AG20443 (cell line): ENCODE results near the gene GIN1.
"Not testable (repeated sequence)": the region's sequence is repeated elsewhere in the genome, so short reads cannot be mapped to it uniquely, and the experiment has no call there.

Experiments used
- DNase-seq: peaks from one replicate; pipeline ENCODE4 v3.0.0; 2012; ENCODE audit warnings: low spot score, mixed read lengths

The GIN1 gene, protein sequence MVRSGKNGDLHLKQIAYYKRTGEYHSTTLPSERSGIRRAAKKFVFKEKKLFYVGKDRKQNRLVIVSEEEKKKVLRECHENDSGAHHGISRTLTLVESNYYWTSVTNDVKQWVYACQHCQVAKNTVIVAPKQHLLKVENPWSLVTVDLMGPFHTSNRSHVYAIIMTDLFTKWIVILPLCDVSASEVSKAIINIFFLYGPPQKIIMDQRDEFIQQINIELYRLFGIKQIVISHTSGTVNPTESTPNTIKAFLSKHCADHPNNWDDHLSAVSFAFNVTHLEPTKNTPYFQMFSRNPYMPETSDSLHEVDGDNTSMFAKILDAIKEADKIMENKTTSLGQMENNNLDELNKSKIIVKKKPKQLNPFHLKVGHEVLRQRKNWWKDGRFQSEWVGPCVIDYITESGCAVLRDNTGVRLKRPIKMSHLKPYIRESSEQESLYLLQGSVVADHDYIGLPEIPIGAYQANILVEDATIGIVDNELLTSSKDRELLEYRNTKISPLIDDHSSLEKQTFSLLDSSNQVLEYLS

DNA sequence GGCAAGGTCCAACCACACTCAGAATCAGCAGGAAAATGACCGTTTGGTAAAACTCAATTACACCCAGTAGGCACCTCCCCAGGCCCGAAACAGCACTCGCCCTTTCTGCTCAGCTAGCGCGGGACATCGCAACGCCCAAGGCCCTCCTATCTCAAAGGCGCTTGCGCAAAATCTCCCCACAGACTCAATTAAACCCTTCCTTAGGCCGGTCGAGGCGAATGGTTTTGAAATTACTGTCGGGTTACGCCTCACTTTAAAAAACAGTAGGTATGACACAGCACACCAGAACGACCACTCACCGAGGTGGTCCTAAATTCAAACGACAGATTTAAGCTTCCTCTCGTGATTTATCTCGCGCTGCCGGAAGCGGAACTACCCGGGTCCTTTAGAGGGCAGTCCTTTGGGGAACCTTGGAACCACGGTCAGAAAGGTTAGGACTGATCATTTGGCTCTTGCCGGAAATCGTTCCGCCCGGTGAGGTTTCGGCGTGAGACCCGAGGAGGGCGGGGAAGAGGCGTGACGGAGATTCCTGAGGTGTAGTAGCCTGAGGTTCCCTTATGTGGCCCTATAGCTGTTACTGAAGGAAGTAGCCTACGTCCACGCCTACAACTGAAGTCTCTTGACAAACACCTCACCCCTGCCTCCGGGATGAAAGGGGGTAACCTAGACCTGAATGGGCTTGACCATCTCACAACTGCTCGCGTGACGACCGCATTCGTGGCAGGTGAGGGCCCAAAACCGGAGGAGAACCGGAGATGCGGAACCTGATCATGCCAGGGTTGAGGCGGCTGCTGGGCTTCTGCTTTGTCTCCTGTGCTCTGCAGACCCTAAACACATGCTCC is at the start of gene GIN1, which contains the start of gene PPIP5K2:
Gene GIN1, minus strand, starts transcription at position 374 of the 842 bp plus-strand sequence. CDS start 11,431 bp downstream, outside the sequence.
Gene PPIP5K2, plus strand, starts transcription at position 537 of the 842 bp plus-strand sequence. CDS start 9,289 bp downstream, outside the sequence.
- peak; percentile 95 for DNase-seq

DNA sequence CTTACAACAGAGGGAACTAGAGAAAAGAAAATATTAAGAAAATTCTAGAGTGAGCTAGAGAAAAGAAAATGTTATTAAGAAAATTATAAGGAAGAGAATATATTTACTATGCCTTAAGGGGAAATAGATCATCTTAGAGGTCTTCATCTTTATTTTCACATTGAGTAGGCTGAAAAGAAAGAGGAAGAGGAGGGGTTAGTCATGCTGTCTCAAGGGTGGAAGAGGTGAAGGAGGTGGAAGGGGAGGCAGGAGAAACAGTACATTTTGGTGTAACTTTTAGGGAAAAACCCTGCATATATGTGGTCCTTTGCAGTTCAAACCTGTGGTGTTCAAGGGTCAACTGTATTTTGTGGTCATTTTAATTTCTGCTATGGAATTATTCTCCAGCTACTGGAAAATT is 46.8 kb upstream of the GIN1 start:
- no peak for DNase-seq

DNA sequence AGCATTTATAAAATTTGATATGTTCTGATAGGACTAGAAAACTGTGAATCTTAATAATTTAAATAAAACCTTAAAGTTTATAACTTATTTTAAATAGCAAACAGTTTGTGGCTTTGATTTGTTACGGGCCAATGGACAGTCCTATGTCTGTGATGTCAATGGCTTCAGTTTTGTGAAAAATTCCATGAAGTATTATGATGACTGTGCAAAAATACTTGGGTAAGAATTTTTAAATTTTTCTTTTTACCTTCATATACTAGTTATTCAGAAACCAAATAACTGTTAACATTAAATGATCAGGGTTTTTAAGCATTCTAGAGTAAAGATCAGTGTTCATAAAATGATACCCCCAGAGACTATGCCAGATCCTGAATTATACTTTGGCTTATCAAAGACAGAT is 31.2 kb upstream of the GIN1 start:
- no peak for DNase-seq

DNA sequence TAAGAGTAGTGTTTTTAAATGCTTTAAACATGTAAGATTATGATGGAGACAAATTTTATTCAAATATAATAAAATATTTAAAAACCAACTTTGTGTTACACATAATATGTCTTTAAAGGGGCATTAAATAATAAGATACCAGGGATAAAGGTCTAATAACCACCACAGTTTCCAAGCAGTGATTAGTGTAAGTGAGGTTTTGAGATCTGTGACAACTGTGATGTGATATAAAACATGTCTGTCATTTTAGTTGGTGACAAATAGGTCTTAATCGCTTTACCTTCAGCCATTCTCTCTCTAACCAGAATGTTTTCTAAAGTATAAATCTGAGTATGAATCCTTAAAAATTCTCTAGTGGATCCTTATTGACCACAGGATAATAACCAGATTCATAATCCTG is 28.3 kb upstream of the GIN1 start:
- DNase-seq: no peak

DNA sequence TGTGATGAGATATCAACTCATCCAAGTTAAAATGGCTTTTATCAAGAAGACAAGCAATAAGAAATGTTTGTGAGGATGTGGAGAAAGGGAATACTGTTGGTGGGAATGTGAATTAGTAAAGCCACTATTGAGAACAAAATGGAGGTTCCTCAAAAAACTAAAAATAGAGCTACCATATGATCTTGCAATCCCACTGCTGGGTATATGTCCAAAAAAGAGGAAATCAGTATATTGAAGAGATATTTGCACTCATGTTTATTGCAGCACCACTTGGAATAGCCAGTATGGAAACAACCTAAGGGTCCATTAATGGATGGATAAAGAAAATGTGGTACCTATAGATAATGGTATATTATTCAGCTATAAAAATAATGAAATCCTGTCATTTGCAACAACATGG is 25.3 kb upstream of the GIN1 start:
- no peak for DNase-seq

DNA sequence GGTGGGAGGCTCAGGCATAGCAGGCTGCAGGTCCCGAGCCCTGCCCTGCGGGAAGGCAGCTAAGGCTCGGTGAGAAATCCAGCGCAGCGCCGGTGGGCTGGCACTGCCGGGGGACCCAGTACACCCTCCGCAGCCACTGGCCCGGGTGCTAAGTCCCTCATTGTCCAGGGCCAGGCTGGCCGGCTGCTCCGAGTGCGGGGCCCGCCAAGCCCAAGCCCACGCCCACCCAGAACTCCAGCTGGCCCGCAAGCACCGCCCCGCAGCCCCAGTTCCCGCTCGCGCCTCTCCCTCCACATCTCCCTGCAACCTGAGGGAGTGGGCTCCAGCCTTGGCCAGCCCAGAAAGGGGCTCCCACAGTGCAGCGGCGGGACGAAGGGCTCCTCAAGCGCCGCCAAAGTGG is 22.2 kb upstream of the GIN1 start:
- not testable (repeated sequence) for DNase-seq

DNA sequence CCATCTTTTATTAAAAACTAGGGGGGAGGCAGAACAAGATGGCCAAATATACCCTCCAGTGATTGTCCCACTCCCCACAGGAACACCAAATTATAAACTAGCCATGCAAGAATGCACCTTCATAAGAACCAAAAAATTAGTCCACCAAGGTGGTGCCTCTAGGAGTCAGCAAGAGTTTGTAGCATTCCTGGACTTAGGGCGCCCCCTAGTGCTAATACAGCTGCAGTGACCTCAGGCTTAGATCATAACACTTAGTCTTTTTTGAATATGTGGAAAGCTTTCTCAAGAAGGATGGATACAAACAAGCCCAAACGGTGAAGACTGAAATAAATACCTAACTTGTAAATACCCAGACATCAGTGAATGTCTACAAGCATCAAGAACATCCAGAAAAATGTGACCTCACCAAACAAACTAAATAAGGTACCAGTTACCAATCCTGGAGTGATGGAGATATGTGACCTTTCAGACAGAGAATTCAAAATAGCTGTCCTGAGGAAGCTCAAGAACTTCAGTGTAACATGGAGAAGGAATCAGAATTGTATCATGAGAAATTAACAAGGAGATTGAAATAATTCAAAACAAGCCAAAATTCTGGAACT is 19.4 kb upstream of the GIN1 start:
- peak; percentile 82 for DNase-seq

DNA sequence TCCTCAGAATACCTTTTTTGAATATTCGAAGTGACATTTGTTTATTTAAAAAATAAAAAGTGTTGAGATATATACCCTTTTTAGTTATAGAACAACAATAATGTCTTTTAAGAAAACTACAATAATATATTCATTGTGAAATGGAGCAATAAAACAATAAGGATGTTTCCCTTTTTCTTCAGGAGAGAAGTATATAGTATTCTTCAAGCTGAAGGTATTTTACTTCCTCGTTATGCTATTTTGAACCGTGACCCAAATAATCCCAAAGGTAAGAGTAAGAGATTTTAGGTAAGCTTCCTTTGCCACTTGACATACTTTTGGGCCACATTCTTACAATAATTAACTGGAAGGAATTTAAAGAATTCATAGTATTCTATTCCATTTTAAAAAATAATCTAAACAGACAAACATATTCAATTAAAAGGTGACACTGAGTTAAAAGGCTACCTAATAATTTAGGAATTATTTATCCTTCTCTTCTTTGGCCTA is 18.3 kb upstream of the GIN1 start:
- no peak for DNase-seq

DNA sequence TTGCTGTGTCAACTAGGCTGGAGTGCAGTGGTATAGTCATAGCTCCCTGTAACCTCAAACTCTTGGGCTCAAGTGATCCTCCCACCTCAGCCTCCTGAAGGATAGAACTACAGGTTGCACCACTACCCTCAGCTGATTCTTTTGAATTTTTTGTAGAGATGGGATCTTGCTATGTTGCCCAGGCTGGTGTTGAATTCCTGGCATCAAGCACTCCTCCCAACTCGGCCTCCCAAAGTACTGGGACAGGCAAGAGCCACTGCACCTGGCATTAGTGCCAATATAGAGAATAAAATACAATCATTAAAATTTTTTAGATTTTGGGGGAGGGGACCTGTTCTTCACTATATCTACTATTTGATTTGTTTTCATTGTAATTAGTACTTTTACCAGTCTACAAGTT is 15.5 kb upstream of the GIN1 start:
- no peak for DNase-seq

DNA sequence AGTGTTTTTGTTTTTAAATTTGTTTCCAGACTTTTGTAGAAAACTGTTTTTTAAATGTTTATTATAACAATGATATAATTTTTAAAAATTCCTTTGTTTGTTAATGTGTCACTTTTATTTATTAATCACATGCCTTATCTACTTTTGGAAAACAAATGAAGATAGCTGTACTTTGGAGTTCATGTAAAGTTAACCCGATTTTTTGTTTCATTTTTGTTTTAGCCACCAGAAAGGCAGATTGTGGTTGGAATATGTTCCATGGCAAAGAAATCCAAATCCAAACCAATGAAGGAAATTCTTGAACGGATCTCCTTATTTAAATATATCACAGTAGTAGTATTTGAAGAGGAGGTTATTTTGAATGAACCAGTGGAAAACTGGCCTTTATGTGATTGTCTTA is 13.3 kb upstream of the GIN1 start:
- DNase-seq: no peak

DNA sequence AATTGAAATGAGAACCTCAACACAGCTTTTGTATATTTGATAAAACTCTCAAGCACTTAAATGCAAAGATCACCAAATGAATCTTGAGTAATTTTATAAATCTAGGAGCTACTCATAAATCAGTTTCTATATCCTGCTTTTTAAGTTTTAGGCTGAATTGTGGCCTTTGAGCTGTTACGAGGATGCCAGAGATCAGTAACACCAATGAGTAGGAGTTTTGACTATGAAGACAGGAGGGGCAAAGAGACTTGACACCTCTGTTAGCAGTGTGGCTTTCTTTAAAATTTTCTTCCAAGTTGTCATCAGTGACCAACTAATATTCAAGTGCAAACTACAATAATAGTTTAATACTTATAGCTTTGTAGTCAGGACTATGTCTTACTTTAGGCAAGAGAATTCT is 12.7 kb upstream of the GIN1 start:
- no peak for DNase-seq

DNA sequence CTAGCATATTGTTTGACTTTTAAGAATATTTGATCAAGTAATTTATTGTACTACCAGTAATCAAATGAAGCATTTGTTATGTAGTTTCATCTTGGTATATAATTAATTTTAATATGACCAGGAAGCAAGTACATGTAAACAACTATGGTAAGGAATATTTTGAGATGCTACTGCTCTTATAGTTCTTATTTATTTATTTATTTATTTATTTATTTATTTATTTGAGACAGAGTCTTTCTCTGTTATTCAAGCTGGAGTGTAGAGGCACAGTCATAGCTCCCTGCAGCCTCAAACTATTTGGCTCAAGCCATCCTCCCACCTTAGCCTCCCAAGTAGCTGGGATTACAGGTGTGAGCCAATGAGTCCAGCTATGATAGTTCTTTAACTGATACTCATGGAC is 8.3 kb upstream of the GIN1 start:
- DNase-seq: no peak

DNA sequence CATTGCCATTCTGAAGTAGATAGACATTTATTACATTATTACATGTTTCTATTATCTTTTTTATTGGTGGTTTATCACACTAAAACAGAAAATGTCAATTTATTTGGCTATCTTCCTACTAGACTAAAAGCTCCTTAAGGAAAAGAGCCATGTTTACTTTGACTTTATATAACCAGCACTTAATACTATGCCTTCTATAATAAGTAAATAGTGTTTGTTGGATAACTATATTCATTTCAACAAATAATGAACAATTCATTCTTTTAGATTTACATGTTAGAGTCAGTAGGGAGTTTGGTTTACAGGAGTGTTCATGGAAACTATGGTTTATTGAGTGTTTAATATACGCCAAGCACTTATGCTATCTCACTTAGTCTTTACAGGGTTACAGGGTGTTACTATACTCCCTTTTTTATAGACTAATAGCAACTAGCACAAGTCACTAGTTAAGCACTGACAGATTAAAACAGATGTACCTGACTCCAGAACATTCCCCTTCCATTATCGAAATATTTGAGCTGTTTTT is 7.4 kb upstream of the GIN1 start:
- no peak for DNase-seq

DNA sequence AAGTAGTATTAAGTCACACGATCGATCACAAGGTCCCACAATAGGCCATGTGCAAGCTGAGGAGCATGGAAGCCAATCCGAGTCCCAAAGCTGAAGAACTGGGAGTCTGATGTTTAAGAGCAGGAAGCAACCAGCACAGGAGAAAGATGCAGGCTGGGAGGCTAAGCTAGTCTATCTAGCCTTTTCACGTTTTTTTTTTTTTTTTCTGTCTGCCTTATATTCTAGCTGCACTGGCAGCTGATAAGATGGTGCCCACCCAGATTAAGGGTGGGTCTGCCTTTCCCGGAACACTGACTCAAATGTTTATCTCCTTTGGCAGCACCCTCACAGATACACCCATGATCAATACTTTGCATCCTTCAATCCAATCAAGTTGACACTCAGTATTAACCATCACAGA is 6.6 kb upstream of the GIN1 start:
- no peak for DNase-seq

DNA sequence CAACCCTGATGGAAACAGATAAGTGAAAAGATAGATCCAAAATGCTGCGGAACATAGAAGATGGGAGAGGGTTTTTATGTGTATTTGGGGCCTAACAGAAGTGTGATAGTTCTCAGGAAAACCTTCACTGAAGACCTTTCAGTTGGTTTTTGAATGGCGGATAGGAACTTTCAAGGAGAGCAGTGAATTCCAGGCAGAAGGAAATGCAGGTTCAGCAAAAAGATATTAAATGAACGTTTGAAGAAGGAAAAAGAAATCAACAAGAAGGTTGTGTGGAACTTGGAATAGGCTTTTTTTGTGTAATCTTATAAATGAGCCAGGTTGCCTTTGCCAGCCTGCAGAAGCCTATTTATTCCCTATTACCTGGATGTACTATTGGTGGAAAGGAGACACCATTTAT is 2.3 kb upstream of the GIN1 start:
- no peak for DNase-seq

DNA sequence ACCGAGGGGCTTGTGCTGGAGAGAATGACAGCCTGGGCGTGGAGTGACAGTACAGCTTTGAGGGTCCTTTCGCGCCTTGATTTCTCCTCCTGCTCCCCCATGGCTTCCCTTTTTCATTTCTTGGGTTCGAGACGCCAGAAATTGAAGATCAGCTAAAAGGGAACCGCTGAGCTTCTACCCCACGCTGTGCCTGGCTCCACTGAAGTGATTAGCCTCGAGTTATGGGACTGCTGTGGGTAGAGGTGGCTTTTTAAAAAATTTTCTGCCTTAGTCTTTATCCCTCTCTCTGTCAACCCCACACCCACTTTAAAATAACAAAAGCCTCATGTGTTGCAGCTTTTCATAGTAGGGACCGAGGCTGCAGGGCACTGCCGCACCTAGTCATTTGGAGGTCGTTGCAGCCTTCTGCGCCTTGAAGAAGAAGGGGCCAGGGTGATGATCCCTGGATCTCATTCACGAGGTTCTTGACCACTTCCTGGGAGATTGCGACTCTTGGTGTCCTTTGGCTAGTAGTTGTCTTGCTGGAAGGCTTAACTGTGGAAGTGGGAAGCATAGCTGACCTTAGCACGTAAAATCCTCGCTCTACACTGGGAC is 766 bp upstream of the GIN1 start:
- peak; percentile 19 for DNase-seq

DNA sequence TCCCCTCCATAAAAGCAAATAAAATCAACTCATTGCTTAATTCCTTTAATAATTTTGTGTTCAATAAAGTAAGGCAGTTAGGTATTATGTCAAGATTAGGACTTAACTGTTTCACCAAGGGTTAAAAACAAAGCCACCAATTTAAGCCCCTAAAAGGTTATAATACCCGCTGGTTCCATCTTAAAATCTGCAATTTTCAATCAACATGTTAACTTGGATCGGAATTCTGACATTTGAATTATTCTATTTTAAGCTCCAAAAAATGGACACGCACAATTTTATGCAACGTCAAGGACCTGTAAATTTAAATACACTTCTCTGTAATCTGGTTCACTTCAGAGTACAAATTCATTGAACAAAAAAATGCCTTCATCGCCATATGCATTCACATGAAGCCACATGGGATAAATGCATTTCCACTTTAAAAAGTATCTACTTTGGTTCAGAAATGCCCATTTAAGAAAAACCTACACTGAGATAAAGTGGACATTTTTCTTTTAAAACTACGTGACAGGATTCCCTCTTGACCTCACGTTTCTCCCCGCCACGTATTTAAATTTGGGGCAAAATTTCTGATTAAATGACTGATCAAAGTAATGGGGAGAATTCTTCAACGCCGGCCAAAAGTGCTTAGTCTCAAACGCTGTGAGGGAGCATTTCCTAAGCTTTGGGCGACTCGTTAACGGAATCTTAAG is 721 bp downstream of the GIN1 start:
- DNase-seq: no peak

DNA sequence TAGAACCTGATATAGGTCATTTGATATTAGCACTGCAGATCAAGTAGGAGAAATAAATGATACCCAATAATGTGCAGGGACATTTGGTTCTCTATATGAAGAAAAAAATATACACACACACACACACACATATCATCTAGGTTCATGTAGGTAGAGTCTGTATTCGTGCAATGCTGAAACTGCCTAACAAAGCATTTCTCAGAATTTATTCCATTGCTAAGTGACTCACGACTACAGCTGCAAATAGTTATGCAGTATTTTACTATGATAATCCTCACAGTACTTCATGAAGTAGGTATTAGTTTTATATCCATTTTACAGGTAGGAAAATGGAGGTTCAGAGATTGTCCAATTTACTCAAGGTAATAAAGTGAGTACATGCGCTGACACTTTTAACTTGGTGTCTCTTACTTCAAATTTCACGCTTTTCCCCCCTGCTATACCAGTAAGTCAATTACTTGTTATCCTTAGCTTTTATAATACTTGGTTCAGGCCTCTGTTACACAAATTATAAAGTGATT is 2.4 kb downstream of the GIN1 start:
- no peak for DNase-seq

DNA sequence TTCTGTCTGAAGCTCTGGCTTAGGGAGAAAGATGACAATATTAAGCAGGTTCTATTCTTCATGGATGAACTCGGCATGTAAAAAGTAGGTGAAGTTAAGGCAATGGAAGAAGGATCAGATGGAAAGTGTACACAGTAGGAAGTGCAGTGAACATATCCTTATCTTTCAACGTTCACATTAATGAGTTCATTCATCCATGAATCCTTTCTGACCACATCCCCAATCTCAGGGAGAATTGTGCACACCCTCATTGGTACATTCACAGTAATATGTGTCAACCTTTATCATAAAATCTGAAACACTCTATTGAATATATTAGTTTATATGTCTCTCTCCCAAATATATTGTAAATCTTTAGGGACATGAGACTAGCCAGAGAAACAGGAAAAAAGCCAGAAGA is 5.5 kb downstream of the GIN1 start:
- no peak for DNase-seq

DNA sequence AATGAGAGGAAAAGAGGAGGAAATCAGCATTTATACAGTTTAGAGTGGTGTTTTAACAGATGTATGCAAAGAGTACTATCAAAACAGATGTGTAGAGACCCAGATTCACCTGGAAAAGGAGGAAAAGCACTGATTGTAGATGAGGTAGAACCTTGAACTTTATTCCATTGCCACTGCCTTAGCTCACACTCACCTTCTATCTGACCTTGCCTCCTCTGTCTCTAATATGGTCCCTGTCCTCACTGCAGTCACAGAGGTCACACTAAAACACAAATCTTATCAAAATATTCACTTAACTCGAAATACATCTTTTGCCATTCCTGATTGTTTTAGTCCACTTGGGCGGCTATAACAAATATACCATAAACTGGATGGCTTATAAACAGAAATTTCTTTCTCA is 7.0 kb downstream of the GIN1 start:
- DNase-seq: no peak

DNA sequence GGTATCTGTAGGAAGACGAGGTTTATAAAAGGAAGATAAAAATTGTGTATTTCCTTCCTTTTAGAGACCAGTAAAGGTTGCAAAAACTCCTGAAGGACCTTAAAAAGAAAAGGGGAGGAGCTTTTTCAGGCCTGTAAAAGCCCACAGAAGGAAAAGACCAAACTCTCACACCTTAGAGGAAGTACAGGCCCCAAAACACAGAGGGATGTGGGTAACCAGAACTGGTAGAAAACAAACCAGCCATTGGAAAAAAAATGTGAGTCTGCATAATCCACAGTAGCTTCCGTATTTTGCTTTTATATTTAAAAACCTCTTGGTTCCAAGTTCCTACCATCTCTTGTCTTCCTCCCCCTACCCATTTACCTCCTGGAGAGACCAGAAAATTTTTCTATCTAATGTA is 8.5 kb downstream of the GIN1 start:
- DNase-seq: no peak
